Stimulated activated CD8-positive, alpha-beta memory T cell treated with anti-CD3 and anti-CD28 coated beads, Interleukin-4, amount 100 ng/mL, for 48 hours (primary cell): ENCODE measurements around the gene ABCG2.

ENCODE experiments used
- DNase-seq: peaks from one replicate; pipeline ENCODE4 v3.0.0-alpha.2; 2020

ABCG2 gene

DNA sequence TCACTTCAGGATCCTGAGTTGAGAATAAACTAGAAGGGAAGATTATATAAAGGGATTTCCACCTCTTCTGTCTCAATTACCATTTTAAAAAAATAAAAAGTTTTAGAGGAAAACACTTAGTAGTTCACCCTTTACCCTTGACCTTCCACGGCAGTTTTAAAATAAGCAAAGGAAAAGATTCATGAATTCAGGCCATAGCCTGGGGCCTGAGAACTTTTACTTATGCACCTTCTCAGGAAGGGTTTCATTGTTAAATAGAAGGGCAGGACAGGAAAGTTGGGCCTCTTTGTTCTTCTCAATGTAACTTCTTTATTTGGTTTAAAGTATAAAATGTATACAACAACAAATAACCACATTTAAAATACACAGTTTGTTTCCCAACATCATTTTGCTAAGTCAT, 96.1 kb downstream of the ABCG2 start:
- DNase-seq = no peak

DNA sequence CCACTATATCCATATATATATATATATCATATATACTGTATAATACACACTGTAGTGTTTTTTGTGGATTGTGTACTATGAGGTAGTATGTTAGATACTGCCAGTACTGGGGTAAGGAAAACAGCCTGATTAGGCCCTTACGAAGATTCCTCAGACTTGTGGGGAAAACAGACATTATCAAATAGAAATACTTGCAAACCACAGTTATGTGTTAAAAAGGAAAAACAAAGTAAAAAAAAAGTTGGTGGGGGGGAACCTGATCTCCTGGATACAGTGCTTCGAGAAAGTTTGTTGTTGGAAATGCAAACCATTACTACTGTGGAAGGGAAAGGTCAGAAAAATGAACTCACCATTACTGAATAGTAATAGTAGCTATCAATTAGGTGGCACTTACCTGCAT, 98.0 kb downstream of the ABCG2 start:
- DNase-seq = no peak

DNA sequence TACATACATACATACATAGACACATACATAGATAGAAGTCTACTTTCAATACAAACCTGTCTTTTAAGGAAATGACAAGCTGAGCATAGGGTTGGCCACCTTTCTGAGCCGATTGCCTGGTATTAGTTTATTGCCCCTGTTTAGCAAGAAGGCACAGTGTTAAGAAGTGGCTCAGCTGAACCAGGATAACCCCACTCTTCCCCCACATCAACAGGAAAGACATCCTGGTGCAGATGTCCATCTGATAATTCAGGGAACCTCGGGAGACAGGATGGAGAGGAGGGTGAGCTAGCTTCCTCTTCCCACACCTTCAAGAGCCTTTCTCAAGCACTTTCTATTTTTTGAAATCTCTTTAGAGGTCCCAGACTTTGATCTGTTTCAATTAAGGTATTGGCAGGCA, 98.7 kb downstream of the ABCG2 start:
- no peak for DNase-seq

GRCh38 chr4:88058295-88058694, 100.1 kb downstream of the ABCG2 start:
- no peak for DNase-seq

GRCh38 chr4:88054901-88055300, 103.5 kb downstream of the ABCG2 start:
- no peak for DNase-seq

DNA sequence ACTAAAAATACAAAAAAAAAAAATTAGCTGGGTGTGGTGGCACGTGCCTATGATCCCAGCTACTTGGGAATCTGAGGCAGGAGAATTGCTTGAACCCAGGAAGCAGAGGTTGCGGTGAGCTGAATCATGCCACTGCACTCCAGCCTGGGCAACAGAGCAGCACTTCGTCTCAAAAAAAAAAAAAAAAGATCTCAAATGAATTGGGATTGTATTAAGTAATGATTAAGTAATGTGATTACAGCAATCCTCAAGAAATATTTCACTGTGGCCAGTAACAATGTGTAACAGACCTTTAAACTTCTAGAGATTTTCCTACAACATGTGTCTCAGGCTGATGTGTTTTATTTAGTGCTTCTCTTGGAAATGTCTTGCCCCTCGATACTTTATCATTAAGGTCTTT, 104.2 kb downstream of the ABCG2 start:
- DNase-seq = no peak

- DNase-seq = no peak
These were observed 113.4 kb downstream of the ABCG2 start for GRCh38 chr4:88045021-88045420.

DNA sequence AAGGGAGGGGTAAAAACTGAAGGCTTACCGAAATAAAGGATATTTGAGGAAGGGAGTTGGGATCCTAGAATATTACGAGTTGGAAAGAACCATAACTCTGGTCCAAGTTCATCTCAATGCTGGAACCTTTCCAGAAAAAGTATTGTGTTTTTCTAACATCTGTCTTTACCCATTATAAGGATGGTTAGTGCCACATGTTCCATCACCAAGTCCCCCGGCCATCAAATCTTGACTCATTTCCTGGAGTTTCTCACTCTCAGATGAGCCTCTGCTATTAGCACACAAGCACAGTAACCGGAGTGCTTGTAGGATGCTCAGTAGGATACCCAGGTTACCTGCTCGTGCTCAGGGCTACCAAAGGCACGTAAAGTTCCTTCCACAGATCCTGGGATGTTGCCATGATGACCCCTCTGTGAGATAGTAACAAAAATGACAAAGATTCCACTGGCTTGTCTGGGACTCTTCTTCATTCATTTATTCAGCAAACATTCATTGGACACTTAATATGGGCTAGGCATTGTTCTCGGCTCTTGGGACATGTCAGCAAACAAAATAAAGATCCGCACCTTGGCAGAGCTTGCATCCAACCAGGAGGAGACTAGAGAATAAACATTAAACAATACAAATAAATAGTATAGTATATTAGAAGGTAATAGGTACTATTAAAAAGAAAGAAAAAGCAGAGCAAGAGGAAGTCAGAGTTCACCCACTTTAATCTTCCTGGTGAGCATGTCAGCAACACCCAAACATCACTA, 114.7 kb downstream of the ABCG2 start:
- DNase-seq = no peak

GRCh38 chr4:88043001-88043400, 115.4 kb downstream of the ABCG2 start:
- no peak for DNase-seq

GRCh38 chr4:88041626-88042025, 116.8 kb downstream of the ABCG2 start:
- no peak for DNase-seq

- no peak for DNase-seq
These were observed 117.7 kb downstream of the ABCG2 start for GRCh38 chr4:88040707-88041106.
